Neural cell (in vitro differentiated cells): Measurements from ENCODE around the gene CKAP2. TPM values are rescaled to one million over a fixed set of nuclear protein-coding genes. Genes with fewer than 3 reads are reported as not detected.

Source experiments
- H2AFZ ChIP-seq: fragments of 200-600, 300-800 bp; sonication (generic), shearing (Covaris generic); 2 replicates; pipeline ENCODE4 v1.6.0; 2014; ENCODE audit warnings: low read depth, mild to moderate bottlenecking, antibody characterized with exemption, low read length, moderate library complexity
- H3F3A ChIP-seq: fragments of 200-600 bp; shearing (Covaris generic); 2 replicates; pipeline ENCODE4 v1.6.1; 2016; ENCODE audit warnings: mild to moderate bottlenecking, moderate library complexity, mixed read lengths, antibody characterized with exemption, low read length; ENCODE audit not compliant: insufficient read depth, poor library complexity, severe bottlenecking
- H3K27ac ChIP-seq: fragments of 200-600, 300-800 bp; sonication (generic), shearing (Covaris generic); 2 replicates; pipeline ENCODE4 v1.5.1; 2014; ENCODE audit warnings: mild to moderate bottlenecking, low read length, moderate library complexity
- H3K27me3 ChIP-seq: fragments of 300-800, 200-600 bp; sonication (generic), shearing (Covaris generic); 2 replicates; pipeline ENCODE4 v1.6.0; 2014; ENCODE audit warnings: mild to moderate bottlenecking, low read depth, low read length, moderate library complexity; ENCODE audit not compliant: insufficient read depth
- H3K36me3 ChIP-seq: fragments of 300-800, 200-600 bp; sonication (generic), shearing (Covaris generic); 2 replicates; pipeline ENCODE4 v1.5.1; 2014; ENCODE audit warnings: mild to moderate bottlenecking, antibody characterized with exemption, low read length, moderate library complexity; ENCODE audit not compliant: insufficient read depth
- H3K4me2 ChIP-seq: fragments of 300-800, 200-600 bp; sonication (generic), shearing (Covaris generic); 2 replicates; pipeline ENCODE4 v1.6.0; 2014; ENCODE audit warnings: mild to moderate bottlenecking, low read length
- H3K4me3 ChIP-seq: fragments of 300-800, 200-600 bp; sonication (generic), shearing (Covaris generic); 2 replicates; pipeline ENCODE4 v1.5.1; 2014; ENCODE audit warnings: mild to moderate bottlenecking, low read length, moderate library complexity
- H3K79me2 ChIP-seq: fragments of 200-600 bp; shearing (Covaris generic); replicated peaks from 2 replicates; pipeline ENCODE4 v1.6.0; 2014; ENCODE audit warnings: mild to moderate bottlenecking, low read length, moderate library complexity; ENCODE audit not compliant: insufficient read depth
- H3K9ac ChIP-seq: fragments of 300-800, 200-600 bp; sonication (generic), shearing (Covaris generic); 2 replicates; pipeline ENCODE4 v1.6.1; 2016; ENCODE audit warnings: mild to moderate bottlenecking, low read length, mixed read lengths
- H3K9me2 ChIP-seq: fragments of 200-600 bp; shearing (Covaris generic); 2 replicates; pipeline ENCODE4 v1.6.1; 2016; ENCODE audit warnings: mild to moderate bottlenecking, low read length, mixed read lengths; ENCODE audit not compliant: insufficient read depth
- H3K9me3 ChIP-seq: fragments of 200-600, 300-800 bp; sonication (generic), shearing (Covaris generic); 2 replicates; pipeline ENCODE4 v1.6.1; 2016; ENCODE audit warnings: mild to moderate bottlenecking, mixed run types, low read length, moderate library complexity, mixed read lengths
- H4K20me1 ChIP-seq: fragments of 200-600 bp; shearing (Covaris generic); 2 replicates; pipeline ENCODE4 v1.6.1; 2016; ENCODE audit warnings: mild to moderate bottlenecking, mixed run types; ENCODE audit not compliant: insufficient read depth
- CTCF ChIP-seq: fragments of 450-650 bp; IDR thresholded peaks from 2 replicates; pipeline ENCODE4 v1.5.1; 2014; ENCODE audit warnings: antibody characterized with exemption, mild to moderate bottlenecking, moderate library complexity; ENCODE audit not compliant: poor library complexity, severe bottlenecking
- EP300 ChIP-seq: fragments of 450-650 bp; conservative IDR thresholded peaks from 2 replicates; pipeline ENCODE4 v1.6.1; 2014; ENCODE audit warnings: antibody characterized with exemption, mild to moderate bottlenecking, moderate library complexity; ENCODE audit not compliant: poor library complexity, severe bottlenecking
- EZH2 ChIP-seq: fragments of 200-600, 300-800 bp; shearing (Covaris generic), sonication (generic); IDR thresholded peaks from 2 replicates; pipeline ENCODE4 v1.6.1; 2014; ENCODE audit warnings: antibody characterized with exemption, low read length, borderline replicate concordance, mild to moderate bottlenecking; ENCODE audit not compliant: insufficient read depth, poor library complexity, severe bottlenecking
- MXI1 ChIP-seq: fragments of 450-650 bp; conservative IDR thresholded peaks from 2 replicates; pipeline ENCODE4 v1.6.1; 2014; ENCODE audit warnings: antibody characterized with exemption, mild to moderate bottlenecking; ENCODE audit not compliant: poor library complexity, severe bottlenecking
- POLR2AphosphoS5 ChIP-seq: IDR thresholded peaks from 2 replicates; pipeline ENCODE4 v1.6.1; 2012
- RAD21 ChIP-seq: fragments of 450-650 bp; conservative IDR thresholded peaks from 2 replicates; pipeline ENCODE4 v1.6.1; 2014; ENCODE audit warnings: antibody characterized with exemption, mild to moderate bottlenecking, moderate library complexity
- SMC3 ChIP-seq: fragments of 450-650 bp; conservative IDR thresholded peaks from 2 replicates; pipeline ENCODE4 v1.6.1; 2014; ENCODE audit warnings: antibody characterized with exemption, mild to moderate bottlenecking, moderate library complexity; ENCODE audit not compliant: poor library complexity
- TAF1 ChIP-seq: IDR thresholded peaks from 2 replicates; pipeline ENCODE4 v1.6.1; 2012; ENCODE audit warnings: low read depth
- polyA plus RNA-seq: library from polyadenylated mRNA; depleted of rRNA; stranded (reverse); fragments of >200 nt; gene quantifications from 2 replicates; pipeline ENCODE4 v1.2.3, GENCODE V29; 2014
- TF ChIP-seq, protein P1 (sequence below): IDR thresholded peaks from 2 replicates; pipeline ENCODE4 v1.6.1; 2012; ENCODE audit warnings: borderline replicate concordance

Gene CKAP2
- polyA plus RNA-seq, 1 donor from 2014 or later: 19.1 TPM

DNA sequence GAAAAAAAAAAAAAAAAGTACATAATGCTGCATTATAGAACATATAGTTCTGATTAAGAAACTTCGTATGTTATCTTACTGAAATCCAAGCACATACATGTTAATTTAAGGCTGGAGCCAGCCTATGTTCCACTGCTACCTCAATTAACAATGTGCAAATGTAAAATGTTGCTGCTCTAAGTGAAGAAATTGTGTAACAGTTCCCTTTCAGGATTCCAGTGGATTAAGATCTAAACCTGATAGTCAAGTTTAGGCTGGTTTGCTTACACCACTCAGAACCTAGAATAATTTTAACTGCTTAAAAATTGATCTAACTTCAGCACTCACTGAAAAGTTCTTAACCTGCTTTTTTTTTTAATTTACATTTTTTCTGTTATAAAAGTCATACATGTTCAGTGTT is 9.0 kb upstream of the CKAP2 start:
- Histone ChIP-seq H3K27ac (no peak overlapping the region), H3K36me3 (no peaks in the 10 kb centered on the region), H3K4me2 (no peak overlapping the region), H3K9me2 (no peaks in the 10 kb centered on the region), H4K20me1 (no peaks in the 10 kb centered on the region), H3K27me3 (no peaks in the 10 kb centered on the region), H3K79me2 (peaks cover 33% of the 10 kb centered on the region), H2AFZ (no peak overlapping the region), H3K4me3 (no peak overlapping the region), H3K9ac (no peak overlapping the region), H3K9me3 (no peaks in the 10 kb centered on the region), H3F3A (no peaks in the 10 kb centered on the region)
- TF ChIP-seq, protein P1, sequence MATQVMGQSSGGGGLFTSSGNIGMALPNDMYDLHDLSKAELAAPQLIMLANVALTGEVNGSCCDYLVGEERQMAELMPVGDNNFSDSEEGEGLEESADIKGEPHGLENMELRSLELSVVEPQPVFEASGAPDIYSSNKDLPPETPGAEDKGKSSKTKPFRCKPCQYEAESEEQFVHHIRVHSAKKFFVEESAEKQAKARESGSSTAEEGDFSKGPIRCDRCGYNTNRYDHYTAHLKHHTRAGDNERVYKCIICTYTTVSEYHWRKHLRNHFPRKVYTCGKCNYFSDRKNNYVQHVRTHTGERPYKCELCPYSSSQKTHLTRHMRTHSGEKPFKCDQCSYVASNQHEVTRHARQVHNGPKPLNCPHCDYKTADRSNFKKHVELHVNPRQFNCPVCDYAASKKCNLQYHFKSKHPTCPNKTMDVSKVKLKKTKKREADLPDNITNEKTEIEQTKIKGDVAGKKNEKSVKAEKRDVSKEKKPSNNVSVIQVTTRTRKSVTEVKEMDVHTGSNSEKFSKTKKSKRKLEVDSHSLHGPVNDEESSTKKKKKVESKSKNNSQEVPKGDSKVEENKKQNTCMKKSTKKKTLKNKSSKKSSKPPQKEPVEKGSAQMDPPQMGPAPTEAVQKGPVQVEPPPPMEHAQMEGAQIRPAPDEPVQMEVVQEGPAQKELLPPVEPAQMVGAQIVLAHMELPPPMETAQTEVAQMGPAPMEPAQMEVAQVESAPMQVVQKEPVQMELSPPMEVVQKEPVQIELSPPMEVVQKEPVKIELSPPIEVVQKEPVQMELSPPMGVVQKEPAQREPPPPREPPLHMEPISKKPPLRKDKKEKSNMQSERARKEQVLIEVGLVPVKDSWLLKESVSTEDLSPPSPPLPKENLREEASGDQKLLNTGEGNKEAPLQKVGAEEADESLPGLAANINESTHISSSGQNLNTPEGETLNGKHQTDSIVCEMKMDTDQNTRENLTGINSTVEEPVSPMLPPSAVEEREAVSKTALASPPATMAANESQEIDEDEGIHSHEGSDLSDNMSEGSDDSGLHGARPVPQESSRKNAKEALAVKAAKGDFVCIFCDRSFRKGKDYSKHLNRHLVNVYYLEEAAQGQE: no peak
- TF ChIP-seq EP300 (no peak), CTCF (no peak), POLR2AphosphoS5 (no peak), SMC3 (no peak), TAF1 (no peak), MXI1 (no peak), RAD21 (no peak), EZH2 (no peak)

GRCh38 chr13:52447354-52447753 is 7.9 kb upstream of the CKAP2 start:
- Histone ChIP-seq H3K9me2 (no peaks in the 10 kb centered on the region), H3K4me2 (no peak overlapping the region), H3F3A (no peaks in the 10 kb centered on the region), H3K36me3 (no peaks in the 10 kb centered on the region), H3K4me3 (no peak overlapping the region), H3K79me2 (peaks cover 33% of the 10 kb centered on the region), H3K9me3 (no peaks in the 10 kb centered on the region), H4K20me1 (no peaks in the 10 kb centered on the region), H2AFZ (no peak overlapping the region), H3K27me3 (no peaks in the 10 kb centered on the region), H3K27ac (no peak overlapping the region), H3K9ac (no peak overlapping the region)
- TF ChIP-seq POLR2AphosphoS5 (no peak), CTCF (no peak), SMC3 (no peak), TAF1 (no peak), RAD21 (no peak), EZH2 (no peak), MXI1 (no peak), EP300 (no peak)
- TF ChIP-seq, protein P1: no peak
